GM21390 (cell line): Measurements from ENCODE around the gene DIS3L2.
"Not testable (repeated sequence)": the region's sequence is repeated elsewhere in the genome, so short reads cannot be mapped to it uniquely, and the experiment has no call there.

Experiments
- ATAC-seq: cut with Tn5 transposase; IDR thresholded peaks from one replicate; pipeline ENCODE4 v1.9.1; 2021; ENCODE audit not compliant: unreplicated experiment

Gene DIS3L2

DNA sequence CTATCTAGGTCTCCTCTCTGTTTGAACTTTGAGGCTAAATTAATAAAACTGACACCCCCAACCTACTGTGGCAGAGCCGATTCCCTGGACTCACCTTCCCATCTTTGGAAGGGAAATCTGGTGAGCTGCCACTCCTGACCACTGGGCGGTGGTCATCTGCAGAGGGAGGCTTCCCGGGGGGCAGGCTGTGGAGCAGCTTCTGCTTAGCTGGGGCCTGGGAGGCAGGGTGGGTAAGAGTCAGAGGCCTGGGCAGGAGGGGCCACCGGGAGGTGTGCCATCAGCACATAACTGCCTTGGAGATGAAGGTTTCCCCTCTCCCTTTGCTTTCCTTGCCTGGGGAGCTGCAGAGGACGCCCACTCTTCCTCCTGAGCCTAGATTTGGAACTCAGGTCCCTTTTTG is 33.0 kb upstream of the DIS3L2 start:
- ATAC-seq = no peak

DNA sequence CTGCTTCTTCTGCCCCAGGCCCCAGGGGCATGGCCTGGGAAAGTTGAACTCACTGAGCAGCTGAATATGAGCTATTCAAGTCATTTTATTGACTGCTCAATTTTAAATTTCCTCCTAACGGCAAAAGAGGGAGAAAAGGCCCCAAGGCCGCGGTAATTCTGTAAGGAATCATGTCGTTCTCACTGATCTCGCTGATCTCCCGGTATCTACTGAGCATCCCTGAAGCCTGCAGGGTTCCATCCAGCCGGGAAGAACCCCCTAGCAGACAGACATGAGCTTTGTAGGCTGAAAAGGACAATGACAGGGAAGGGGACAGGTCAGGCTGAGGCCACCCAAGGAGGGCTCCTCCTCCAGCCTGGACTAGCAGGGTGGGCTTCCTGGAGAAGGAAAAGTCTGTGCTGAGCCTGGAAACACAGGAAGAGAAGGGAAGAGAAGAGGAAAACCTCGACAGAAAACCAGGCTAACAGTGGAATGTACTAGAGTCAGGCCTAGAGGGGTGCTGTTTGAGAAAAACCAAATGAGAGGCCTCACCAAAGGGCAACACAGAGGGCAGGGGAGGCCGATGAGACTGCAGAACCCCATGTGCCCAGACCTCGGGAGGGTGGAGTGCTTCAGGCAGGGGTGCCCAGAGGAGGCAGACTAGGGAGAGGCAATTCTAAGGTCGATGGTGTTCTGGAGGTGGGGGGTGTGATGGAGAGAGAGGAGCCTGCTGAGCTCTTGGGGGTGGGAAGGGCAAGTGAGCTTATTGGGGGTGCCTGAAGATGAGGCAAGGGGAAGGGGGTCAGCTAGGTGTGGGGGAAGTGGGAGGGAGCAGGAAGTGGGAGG is 32.4 kb upstream of the DIS3L2 start:
- no peak for ATAC-seq

DNA sequence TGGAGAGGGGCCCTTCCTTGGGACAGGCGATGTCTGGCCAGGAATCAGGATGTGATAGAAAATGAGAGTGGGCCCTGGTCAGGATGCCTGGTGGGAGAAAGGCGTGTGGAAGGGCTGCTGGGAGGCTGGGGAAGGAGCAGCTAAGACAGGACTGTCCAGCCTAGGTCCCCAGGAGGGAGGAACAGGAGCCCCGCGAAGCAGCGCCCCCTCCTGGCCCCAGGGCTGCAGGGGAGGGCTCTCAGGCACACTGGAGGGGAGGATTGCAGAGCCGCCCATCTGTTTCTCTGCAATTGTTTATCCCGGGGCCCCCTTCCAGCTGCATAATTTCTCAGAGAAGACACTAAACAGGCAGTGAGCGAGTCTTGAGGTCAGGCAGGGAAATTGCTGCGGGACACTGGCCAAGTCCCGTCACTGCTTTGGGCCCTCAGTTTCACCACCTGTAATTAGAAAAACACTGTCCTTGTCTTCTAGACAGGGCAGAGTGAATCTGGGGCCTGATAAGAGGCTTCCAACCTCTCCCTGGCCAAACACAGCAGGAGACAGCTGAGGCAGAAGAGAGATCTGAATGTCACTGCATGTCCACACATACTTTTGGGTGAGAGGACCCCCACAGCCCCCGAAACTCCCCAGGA is 31.4 kb upstream of the DIS3L2 start:
- no peak for ATAC-seq

DNA sequence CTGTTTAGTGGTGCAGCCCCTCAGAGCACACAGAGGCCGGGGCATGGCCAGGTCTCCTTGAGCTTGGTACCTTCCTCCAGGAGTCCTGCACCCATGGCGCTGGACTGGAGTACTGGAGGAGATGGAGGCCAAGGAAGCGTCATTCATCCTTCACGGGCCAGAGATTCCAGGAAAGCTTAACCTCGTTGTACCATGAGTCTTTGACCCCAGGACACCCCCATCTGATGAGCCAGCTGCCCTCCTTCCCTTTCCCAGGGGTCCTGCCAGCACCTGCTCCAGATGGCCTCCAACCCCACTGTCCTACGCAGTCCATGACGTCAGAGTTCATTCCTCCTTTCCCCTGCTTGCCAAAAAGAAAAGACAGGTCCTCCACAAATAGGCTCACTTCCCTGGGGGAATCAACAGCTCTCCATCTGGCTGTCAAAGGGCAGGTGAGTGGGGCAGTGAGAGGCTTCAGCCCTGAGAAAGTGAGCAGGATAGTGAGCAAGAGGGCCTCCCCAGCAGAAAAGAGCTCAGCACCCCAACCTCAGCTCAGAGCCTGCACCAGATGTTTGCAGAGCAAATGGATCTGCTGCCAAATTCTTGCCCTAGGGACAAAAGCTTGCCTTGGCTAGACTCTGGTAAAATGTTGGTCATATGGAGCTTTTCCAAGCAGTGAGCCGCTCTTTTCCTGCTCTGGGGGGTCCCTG is 30.8 kb upstream of the DIS3L2 start:
- ATAC-seq = no peak

DNA sequence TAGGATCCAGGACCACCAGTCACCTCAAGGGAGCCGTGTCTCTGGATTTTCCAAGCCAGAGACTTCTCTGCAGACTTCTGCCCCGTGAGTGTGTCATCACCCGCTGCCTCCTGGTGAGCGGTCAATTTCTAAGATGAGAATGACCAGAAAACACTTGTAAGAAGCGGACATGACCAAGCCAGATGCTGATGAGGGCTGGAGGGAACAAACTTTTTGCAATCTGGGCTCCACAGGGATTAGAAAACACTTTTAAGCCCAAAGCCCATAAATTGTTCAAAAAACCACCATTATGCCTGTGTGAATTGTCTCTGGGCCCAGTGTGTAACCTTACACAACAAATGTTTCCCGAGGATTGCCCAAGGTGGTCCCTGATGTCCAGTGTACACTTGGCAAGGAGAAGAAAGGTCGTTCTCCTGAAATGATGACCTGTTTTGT is 30.0 kb upstream of the DIS3L2 start:
- ATAC-seq = no peak

DNA sequence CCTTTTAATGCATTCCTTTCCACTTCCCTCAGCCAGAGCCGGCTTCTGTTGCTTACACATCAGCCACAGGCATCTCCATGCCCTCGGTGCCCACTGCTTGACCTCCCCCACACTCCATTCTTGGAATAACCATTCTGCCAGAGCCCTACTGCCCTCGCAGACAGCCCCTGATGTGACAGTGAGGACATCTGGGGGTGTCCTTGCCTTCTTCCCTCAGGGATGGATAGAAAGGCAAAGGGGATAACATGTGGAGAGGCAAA is 28.9 kb upstream of the DIS3L2 start:
- no peak for ATAC-seq

DNA sequence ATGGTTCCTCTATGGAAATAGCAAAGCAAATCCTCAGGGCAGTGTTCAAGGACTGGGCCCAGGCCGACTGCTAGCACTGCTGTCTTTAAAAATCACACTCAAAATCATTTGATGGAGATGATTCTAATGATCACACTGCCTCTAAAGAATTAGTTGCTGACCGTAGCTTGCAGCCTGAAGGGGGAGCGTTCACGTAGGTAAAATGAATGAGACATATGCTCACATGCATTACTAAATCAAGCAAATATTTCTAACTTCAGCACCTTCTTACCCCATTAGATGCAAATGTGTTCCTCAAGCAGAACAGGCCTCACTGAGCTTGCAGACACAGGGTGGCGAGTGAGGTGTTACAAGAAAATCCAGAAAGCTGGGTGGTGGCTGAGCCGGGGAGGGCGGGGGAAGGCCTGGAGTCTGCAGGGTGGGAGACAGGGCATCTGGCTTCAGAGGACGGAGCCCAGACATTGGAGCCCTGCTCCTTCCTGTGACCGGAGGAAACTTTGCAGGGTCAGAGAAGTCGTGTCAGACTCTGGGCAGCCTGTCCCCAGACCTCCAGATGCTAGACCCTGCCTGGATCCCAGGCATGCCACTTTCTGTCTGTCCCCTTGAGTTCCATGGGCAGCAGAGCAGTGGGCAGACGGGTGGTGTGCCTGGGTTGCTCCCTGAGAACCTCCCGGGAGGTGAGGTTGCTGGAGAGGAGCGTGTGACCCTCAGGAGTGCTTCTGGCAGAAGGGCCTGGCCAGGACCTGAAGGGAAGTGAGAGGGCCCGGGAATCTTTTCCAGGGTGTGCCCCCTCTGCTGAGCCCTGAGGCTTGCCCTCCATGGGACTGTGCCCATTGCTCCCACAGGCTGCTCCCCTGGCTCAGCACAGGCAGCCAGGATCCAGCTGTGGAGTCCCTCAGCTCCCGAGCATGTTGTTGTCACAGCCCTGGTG is 28.3 kb upstream of the DIS3L2 start:
- no peak for ATAC-seq

DNA sequence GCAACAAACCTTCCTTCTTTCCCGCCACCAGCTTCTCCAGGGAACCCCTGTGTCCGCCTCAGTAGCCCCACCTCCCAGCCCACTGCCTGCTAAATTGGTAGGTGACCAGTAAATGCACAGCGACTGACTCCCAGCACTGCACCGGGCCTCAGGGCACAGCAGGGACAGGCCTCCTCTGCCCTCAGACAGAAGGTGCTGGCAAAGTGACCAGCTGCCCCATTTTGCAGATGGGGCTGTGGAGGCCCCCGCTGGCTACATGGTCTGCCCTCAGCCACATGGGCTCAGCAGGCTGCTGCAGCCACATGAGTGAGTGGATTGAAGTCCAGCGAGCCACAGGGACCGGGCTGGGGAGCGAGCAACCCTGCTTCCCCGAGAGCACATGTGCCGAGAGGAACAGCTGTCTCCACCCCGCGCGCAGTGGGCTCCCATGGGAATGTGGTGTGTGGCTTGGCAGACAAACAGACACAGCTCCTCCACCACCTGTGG is 27.6 kb upstream of the DIS3L2 start:
- no peak for ATAC-seq

DNA sequence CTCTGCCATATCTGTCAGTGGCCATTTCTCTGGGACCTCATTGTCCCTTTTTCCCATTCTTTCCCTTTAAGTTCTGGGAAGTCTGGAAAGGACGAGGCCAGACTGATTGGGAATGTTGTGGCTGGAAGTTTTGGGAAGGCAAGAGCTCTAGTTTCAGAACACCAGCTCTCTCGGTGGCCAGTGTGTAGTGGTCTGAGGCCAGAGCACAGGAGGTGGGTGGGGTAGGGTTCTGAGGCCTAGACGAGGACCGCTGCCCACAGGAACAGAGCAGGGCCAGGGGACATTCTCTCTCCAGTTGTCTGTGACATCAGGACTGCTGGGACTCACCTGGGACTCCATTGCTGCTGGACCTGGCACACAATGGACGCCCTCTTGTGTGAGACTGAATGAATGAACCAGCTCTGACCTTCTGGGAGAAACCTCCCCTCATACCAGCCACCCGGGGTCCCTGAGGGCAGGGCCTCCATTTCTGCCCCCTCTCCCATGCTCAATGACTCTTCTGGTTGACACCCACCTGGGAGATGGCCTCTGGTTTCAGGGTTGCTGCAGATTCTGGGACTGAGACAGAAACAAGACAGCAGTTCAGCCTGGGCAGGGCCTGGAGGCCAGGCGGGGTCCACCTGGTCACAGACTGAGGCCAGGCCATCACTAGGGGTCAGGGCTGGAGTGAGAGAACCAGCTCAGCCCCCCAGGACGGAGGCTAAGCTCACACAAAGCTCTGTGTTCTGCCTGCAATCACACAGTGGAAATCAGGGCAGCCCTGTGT is 26.9 kb upstream of the DIS3L2 start:
- no peak for ATAC-seq

DNA sequence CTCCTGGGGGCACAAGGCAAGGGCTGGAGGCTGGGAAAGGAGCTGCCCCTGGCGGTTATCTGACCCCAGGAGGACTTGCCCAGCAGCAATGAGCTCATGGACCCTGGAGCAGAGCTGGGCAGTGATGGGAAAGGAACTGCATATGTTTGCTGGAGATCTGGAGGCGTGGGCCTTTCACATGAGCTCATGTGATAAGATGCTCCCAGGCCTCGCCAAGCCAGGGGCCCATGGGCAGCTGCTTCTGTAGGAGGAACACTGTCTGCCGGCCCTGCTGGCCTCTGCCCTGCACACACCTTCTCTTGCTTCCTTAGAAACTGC is 26.3 kb upstream of the DIS3L2 start:
- ATAC-seq = no peak

DNA sequence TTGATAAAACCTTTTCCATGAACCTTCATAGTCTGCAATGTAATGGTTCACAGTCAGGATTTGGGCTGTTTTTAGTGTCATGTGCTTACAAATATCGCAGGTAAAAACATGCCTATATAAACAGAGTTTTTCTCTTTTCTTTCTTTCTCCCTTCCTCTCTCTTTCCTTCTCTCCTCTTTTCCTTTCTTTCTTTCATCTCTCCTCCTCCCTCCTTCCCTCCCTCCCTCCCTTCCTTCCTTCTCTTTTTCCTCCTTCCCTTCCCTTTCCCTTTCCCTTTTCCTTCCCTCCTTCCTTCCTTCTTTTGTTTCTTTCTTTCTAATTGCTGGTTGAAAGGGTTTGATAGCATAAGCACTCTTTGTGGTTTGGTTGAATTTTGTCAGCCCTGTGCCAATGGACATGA is 25.7 kb upstream of the DIS3L2 start:
- no peak for ATAC-seq

DNA sequence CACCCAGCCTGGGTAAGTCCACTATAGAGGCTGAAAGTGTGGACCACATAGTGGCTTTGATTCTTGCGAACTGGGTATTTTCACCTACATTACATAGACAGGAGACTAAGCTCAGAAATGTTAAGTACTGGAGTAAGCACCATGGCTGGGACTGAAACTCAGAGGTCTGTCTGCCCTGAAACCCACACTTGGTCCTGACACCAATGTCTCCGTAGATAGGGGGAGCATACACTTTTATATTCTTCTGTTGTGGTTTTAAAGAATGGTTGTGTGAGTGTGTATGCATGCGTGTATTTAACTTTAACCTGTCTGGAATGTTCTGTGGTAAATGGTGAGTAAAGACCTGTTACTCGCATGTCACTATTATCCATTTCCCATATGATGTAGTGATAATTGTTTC is 25.0 kb upstream of the DIS3L2 start:
- ATAC-seq = no peak

DNA sequence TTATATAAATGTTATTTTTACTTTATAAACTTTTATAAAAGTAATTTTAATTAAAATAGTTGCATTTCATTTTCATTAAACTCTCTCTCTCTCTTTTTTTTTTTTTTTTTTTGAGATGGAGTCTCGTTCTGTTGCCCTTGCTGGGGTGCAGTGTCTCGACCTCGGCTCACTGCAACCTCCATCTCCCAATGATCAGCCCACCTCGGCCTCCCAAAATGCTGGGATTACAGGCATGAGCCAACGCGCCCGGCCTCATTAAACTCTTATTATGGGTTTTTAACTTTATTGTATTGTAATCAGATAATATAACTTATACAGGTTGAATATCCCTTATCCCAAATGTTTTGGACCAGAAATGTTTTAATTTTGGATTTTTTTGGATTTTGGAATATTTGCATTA is 24.5 kb upstream of the DIS3L2 start:
- no peak for ATAC-seq

DNA sequence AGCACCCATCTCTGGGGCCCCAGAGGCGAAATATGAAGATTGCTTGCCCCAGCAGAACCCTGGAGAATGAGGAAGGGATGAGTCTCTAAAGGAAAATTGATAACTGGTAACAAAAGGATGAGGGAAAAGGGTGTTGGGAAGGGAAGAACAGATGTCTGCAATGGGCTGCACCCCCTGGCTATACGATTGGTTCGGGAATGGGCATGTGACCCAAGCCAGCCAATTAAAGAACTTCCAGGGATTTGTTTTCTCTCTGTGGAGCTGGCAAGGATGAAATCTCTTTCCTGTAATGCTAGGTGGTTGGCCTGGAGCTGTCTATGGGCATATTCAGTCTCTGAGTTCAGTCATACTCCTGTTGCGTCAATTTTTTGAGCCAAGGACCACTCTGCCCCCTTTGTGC is 22.5 kb upstream of the DIS3L2 start:
- no peak for ATAC-seq

DNA sequence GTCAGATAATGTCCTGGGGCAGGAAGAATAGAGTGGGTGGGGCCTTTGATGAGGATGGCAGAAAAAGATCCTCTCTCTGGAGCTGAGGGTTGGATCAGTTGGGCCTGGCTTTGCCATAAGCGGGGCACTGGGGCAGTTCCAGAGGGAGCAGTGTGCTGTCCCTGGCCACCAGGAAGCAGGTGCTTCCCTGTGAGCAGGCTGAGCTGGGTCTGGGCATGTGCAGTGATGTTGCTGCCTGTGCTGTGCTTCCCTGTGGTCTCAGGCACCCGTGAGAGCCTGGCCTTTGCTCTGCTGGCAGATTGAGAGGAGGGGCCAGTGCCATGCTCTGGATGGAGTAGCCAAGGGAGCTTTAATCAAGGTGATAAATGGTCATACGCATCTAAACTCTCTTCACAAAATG is 20.7 kb upstream of the DIS3L2 start:
- no peak for ATAC-seq

DNA sequence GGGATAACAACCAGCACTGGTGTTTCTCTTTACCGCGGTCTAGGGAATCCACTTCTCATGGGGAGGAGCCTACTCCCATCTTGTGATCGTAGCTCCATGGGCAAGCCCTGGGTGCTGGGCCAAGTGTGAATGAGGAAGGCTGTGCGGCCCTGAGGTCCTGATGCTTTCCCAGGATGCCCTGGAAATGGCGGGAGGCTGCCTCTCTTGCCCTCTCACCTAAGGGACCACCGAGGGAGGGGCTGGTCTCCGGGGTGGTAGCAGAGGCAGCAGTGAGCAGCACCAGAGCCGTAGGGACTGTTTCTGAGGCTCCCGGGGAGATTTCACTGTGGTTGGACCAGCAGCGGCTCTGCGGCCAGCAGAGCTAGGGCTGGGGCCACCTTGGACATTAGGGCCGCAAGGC is 19.8 kb upstream of the DIS3L2 start:
- no peak for ATAC-seq

DNA sequence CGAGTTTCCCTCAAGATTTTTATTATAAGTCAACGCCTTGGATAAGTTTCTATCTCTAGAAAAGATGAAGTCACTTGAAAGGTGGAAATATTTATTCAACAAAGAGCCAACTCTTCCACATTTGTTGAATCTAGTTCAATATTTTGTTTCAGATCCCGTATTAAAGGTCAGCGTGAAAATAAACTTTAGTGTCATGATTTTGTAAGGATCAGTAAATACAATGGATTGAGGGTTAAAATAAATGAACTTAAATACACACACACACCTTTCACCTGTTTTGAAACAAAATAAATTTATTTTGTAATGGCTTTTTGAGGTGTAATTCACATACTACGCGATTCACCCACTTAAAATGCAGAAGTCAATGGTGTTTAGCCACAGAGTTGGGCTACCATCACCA is 19.3 kb upstream of the DIS3L2 start:
- no peak for ATAC-seq

DNA sequence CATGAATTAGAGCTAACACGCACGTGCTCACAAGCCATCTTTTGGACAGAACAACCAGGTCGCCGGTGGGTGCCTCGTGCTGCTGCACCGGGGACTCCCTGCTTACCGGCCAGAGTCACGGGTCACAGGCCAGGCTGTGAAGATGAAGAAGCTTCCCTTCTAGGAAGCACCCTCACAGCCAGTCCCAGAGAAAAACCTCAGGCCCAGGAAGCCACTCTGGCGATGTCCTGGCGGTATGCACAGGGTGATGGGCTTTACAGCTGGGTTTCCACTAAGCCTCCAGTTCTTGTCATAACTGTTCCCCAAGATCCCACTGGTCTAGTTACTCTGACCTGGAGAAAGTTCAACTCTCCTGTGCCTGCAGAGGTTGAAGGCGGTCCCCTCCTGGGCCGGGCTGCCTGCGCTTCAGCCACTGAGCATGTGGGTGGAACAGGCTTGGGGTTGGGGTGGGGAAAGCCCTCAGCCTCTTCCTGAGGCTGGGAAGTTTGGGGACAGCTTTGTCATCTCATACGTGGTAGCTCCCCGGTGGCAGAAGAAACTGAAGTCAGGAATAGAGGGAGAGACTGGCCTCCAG is 15.2 kb upstream of the DIS3L2 start:
- no peak for ATAC-seq

DNA sequence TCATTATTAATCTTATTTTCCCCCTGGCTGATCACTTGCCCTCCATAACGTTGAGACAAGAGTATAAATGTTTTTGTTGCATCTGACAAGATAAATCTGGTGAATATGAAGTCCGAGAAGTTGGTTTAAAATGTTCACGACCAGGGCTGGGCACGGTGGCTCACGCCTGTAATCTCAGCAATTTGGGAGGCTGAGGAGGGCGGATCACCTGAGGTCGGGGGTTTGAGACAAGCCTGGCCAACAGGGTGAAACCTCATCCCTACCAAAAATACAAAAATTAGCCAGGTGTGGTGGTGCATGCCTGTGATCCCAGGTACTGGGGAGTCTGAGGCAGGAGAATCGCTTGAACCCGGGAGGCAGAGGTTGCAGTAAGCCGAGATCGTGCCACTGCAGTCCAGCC is 14.4 kb upstream of the DIS3L2 start:
- not testable (repeated sequence) for ATAC-seq

DNA sequence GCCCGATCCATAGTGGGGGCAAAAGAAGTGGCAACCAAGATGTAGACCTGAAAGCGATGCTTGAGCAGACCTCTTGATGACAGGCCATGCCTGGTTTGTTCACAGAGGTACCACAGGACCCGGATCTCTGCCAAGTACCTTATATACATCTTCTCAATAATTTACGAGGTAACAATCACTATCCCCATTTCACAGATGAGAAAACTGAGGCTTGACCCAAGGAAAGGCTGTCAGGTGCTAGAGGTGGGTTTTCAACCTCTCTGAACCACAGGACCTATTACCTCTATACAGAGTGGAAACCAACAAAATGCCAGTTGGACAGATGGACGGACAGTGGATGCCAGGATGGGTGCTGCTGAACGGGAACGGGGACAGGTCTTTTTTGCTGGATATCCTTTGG is 13.8 kb upstream of the DIS3L2 start:
- ATAC-seq = no peak
